Activated T-cell treated with anti-CD3 and anti-CD28 coated beads for 4 hours (primary cell): ENCODE results near the gene STAB1.

Experiments used
- DNase-seq: peaks from one replicate; pipeline ENCODE4 v3.0.0-alpha.2; 2020

Gene STAB1

DNA sequence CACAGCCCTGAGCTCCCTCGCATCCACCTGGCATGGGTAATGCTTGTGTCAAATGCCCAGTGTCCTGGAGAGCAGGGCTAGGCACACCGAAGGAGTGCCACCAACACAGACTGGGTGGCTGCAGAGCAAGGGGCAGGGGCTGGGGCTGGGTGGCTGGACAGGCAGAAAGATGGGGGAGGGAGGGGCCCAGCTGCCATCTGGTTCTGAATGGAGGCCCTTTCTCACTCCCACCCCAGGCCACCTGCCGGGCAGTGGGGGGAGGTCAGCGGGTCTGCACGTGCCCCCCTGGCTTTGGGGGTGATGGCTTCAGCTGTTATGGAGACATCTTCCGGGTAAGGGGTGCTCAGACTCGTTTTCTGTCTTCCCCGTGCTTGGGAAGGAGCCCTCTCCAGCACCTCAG is 17.0 kb downstream of the STAB1 start:
- DNase-seq, result no peak

GRCh38 chr3:52512727-52513126 is 17.6 kb downstream of the STAB1 start:
- DNase-seq, result no peak

DNA sequence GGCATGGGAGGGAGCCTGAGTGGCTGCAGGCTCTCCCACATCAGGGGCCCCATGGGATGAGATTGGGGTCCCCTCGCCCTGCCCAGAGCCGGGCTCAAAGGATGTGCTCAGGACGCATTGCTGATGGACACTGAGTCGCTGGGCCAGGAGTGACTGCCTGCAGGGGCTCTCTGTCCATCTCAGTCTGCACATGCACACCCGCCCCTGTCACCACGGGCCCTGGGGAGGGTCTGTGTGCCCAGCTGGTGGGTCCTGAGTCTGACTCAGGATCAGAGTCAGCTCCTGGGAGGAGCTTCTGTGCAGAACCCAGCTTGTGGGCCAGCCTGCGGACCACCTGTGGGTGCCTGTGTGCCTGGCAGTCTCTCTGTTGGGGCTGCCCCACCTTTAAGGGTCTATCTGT is 18.1 kb downstream of the STAB1 start:
- DNase-seq, result no peak

- DNase-seq, result no peak
Observed at GRCh38 chr3:52514576-52514975, 19.4 kb downstream of the STAB1 start.

DNA sequence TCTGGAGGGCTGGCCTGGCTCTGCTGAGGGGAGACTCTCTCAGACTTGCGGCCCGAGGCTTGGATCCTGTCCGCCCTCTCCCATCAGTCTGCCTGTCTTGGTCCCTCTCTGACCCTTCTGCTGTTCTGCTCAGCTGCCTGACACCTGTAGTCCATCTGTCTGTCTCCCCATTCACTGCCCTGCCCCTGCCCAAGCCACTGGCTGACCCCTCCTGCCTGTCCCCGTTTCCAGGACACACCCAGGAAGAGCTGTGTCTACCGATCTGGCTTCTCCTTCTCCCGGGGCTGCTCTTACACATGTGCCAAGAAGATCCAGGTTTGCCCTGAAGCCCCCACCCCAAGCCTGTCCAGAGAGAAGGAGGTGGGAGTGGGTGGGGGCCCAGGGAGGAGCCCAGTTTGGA is 20.1 kb downstream of the STAB1 start:
- no peak for DNase-seq

- no peak for DNase-seq
Observed at GRCh38 chr3:52516509-52517195, 21.5 kb downstream of the STAB1 start.

DNA sequence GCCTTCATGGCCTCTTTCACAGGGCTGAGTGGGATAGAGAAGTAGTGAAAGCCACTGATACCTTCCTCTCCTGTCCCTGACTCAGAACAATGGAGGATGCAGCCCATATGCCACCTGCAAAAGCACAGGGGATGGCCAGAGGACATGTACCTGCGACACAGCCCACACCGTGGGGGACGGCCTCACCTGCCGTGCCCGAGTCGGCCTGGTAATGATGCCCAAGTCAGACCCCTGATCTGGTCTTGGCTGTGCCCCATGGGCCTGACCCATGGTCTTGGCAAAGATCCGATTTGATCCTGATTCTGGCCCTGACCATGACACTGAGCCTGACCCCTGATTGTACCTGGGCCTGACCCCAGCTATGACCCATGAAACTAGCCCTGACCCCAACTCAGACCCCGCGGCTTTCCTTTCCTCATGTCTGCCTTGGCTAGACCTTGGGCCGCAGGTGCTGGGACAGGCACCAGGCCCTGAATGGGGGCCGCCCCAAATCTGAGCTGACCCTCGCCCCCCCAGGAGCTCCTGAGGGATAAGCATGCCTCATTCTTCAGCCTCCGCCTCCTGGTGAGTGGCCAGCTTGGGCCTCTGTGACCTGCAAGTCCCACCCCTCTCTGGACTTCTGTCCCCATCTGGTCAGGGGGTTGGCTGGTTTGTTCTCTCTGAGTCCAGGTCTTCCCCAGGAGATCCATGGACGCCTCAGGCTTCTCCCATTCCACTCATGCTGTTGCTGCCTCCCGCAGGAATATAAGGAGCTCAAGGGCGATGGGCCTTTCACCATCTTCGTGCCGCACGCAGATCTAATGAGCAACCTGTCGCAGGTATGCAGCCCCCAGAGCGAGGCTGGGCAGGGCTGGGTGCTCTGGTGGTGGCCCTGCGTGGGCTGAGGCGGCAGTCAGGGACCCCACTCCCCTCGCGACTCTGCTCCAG is 22.9 kb downstream of the STAB1 start:
- DNase-seq, result no peak

DNA sequence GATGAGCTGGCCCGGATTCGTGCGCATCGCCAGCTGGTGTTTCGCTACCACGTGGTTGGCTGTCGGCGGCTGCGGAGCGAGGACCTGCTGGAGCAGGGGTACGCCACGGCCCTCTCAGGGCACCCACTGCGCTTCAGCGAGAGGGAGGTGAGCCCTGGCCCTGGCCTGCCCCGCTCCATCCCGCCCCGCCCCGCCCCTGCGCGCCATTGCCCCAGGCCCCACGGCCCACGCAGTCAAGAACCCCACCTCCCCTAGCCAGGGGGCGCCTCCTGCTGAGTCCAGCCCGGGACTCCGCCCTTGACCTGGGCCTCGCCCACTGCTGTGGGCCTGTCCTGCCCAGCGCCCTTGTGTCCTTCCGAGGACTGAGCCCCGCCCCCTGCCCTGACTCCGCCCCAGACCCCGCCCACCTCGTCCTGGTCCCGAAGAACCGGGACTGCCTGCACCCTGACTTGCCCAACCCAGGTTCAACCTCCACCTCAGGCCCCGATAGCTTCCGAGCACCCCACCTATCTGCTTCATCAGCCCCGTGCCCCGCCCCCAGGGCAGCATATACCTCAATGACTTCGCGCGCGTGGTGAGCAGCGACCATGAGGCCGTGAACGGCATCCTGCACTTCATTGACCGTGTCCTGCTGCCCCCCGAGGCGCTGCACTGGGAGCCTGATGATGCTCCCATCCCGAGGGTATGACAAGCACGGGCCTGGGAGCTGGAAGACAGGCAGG is 23.7 kb downstream of the STAB1 start:
- DNase-seq, result no peak

GRCh38 chr3:52519445-52520140 is 24.5 kb downstream of the STAB1 start:
- DNase-seq, result no peak

- no peak for DNase-seq
Observed at GRCh38 chr3:52520141-52520667, 25.1 kb downstream of the STAB1 start.

DNA sequence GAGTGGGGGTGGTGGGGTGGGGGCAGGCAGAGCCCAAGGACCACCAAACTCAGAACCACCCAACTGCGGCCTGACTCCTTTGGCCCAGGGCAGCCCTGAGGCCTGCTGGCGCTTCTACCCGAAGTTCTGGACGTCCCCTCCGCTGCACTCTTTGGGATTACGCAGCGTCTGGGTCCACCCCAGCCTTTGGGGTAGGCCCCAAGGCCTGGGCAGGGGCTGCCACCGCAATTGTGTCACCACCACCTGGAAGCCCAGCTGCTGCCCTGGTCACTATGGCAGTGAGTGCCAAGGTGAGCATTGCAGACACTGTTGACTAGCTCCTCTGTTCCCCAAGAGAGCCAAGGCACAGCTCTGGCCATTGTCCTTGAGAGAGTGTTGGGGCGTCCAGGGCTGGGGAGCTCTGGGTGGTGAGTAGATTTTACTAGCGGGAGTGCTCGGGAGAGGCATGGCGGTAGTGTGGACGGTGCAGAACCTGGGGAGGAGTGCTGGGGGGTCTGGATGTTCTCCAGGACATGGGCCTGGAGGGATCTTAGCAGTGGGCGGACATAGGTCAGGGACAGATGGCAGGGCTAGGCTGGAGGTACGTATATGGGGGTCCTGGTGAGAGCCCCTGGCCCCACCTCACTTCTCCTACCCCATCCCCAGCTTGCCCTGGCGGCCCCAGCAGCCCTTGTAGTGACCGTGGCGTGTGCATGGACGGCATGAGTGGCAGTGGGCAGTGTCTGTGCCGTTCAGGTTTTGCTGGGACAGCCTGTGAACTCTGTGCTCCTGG is 25.8 kb downstream of the STAB1 start:
- no peak for DNase-seq

DNA sequence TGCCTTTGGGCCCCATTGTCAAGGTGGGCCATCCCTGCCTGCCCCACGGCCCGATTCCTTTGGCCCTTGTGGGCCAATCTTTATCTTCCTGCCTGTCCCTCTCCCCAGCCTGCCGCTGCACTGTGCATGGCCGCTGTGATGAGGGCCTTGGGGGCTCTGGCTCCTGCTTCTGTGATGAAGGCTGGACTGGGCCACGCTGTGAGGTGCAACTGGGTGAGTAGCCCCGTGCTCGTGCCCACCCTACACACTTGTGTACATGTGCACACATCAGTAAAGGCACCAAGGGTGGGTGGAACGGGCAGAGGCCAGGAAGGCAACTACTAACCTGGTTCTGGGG is 26.3 kb downstream of the STAB1 start:
- DNase-seq, result no peak

DNA sequence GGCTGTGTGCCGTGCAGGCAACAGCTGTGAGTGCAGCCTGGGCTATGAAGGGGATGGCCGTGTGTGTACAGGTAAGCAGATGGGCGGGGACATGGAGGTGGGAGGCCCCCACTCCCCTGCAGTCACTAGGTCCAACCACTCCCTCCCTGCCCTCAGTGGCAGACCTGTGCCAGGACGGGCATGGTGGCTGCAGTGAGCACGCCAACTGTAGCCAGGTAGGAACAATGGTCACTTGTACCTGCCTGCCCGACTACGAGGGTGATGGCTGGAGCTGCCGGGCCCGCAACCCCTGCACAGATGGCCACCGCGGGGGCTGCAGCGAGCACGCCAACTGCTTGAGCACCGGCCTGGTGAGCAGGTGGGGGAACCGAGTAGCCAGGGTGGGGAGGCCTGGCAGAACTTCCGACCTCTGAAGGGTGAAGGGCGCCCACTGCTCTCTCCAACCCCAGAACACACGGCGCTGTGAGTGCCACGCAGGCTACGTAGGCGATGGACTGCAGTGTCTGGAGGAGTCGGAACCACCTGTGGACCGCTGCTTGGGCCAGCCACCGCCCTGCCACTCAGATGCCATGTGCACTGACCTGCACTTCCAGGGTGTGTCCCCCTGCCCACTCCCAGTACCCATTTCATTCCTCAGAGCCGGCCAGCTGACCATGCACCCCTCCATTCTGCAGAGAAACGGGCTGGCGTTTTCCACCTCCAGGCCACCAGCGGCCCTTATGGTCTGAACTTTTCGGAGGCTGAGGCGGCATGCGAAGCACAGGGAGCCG is 26.9 kb downstream of the STAB1 start:
- no peak for DNase-seq

DNA sequence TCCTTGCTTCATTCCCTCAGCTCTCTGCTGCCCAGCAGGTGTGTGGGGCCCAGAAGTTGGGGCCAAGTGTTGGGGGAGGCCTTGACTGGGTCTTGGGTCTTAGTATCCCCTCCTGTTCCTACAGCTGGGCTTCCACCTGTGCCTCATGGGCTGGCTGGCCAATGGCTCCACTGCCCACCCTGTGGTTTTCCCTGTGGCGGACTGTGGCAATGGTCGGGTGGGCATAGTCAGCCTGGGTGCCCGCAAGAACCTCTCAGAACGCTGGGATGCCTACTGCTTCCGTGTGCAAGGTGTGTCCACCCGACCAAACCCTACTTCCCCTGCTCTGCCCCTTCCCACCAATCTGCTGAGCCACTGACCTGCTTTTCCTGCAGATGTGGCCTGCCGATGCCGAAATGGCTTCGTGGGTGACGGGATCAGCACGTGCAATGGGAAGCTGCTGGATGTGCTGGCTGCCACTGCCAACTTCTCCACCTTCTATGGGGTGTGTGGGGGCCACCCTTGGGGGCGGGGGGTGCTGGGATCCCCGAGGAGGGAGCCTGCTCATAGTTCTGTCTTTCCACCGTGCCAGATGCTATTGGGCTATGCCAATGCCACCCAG is 27.6 kb downstream of the STAB1 start:
- no peak for DNase-seq

DNA sequence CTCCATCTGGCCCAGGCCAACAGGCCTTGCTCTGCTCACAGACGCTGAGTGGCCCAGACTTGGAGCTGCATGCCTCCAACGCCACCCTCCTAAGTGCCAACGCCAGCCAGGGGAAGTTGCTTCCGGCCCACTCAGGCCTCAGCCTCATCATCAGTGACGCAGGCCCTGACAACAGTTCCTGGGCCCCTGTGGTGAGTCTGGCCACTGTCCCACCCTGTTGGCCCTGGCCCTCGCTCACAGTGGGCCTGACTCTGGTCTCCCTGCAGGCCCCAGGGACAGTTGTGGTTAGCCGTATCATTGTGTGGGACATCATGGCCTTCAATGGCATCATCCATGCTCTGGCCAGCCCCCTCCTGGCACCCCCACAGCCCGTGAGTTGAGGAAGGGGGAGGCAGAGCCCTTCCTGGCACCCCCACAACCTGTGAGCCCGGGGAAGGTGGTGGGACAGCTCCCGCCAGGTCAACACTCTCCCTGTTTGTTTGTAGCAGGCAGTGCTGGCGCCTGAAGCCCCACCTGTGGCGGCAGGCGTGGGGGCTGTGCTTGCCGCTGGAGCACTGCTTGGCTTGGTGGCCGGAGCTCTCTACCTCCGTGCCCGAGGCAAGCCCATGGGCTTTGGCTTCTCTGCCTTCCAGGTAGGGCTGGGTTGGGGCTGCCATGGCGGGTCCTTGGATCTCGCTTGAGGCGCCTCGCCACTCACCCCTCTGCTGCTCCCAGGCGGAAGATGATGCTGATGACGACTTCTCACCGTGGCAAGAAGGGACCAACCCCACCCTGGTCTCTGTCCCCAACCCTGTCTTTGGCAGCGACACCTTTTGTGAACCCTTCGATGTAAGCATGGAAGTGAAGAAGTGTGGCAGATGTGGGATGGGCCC is 28.5 kb downstream of the STAB1 start:
- no peak for DNase-seq

DNA sequence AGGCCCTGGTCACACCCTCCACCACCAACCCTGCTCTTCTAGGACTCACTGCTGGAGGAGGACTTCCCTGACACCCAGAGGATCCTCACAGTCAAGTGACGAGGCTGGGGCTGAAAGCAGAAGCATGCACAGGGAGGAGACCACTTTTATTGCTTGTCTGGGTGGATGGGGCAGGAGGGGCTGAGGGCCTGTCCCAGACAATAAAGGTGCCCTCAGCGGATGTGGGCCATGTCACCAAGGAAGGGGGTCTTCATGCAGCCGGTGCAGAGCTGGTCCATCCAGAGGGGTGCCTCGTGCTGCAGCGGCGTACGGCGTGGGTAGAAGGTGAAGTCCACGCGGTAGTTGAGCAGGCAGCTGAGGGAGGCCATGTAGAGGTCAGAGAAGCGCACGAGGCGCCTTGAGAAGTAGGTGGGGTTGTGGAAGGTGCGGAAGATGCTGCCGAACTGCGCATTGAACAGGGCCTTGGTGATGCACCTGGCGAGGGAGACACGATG is 29.2 kb downstream of the STAB1 start:
- DNase-seq, result no peak

- no peak for DNase-seq
Observed at GRCh38 chr3:52524752-52525679, 29.9 kb downstream of the STAB1 start.
